ENCODE measurements around the gene CNTN6.

CNTN6 gene

DNA sequence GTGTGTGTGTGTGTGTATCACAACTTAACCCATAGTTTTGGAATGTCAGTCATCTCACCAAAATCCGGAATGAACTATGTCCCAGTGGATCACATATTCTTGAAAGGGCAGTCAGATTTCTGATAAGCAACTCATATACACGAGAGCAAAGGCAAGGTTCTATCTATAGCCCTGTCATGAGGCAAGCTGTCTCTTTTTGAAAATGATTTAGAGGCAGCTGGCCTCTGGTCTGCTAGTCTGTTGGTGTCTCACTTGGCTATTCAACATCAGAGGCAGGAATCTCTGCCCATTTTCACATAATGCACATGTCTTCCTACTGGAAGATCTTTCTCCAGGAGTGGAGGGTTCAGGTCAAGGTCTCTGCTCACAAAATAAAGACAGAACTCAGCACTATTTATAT lies 79.8 kb downstream of the CNTN6 start:
- no peak for DNase-seq (ENCODE audit: low read depth in 3 of 3)

DNA sequence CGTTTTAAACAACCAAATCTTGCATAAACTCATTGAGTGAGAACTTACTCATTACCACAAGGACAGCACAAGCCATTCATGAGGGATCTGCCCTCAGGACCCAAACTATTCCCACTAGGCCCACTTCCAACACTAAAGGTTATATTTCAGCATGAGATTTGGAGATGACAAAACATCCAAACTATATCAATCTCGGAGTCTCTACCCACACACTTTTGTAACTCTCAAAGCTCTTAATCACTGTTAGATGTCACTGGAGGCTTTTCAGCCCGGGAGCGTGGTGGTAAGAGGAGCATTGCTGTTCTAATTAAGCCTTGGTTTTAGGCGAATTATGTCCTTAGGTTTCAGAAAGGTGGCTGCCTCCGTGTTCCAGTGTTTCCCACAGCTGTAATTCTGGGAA lies 86.3 kb downstream of the CNTN6 start:
- DNase-seq (ENCODE audit: low read depth in 3 of 3) = no peak

DNA sequence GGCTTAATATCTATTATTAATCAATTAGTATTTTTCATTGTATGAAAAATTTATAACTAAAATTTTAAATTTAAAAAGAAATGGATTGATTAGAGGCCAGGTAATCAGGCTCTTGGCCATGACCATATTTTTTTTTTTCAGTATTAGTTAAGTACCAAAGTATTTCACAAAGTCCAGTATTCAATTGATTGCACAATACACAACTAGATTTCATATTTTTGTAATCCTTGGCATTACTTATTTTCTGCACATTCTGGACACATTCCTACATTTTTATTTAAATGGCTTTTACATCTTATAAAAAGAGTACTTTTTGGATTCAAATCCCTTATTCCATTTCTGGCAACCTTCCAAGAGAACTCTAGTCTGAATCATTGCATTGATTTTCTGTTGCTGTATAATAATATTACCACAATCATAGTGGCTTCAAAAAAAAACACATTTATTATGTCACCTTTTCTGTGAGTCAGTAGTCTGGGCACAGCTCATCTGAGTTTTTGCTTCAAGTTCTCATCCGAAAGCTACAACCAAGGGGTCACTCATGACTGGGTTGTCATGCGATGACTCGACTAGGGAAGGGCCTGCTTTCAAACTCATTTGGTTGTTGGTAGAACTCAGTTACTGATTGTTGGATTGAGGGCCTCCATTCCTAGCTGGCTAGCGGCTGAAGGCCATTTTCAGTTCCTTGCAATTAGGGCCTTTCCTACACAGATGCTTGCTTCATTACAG lies 90.7 kb downstream of the CNTN6 start:
- DNase-seq (ENCODE audit: low read depth in 3 of 3) = no peak

DNA sequence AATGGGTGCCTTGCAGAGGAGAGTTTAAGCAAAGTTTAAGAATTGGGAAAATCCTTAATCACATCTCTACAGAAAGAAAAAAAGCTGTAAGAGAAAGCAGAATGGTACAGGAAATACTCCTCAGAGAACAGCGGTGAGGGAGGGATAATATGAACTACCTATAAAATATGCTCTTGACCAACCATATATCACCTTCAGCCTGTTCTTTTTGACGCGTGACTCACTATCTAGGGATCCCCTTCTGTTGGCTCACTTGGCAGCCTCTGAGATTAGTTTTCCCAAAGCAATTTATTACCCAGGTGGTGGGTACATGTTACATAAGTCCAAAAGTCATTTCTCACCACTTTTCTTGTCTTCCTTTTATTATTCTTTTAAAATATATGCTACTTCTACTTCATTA lies 97.7 kb downstream of the CNTN6 start:
- DNase-seq (ENCODE audit: low read depth in 3 of 3) = no peak

DNA sequence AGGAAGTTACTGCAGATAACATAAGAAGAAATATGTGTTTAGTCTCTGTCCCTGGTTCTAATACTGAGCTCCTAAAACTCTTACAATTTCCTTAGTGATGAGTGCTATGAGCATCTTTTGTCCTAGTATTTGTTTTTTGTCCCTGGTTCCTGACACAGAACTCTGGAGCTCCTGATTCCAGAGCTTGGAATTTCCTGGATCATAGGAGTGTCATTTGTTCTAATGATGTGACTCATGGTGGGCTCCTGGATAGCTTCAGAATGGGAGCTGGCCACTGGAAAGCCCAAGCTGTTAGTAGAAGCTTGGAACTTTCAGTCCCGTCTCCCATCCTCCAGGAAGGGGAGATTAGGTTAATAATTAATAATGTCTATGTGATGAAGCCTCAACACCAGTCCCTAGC lies 98.2 kb downstream of the CNTN6 start:
- DNase-seq (ENCODE audit: low read depth in 3 of 3) = no peak

DNA sequence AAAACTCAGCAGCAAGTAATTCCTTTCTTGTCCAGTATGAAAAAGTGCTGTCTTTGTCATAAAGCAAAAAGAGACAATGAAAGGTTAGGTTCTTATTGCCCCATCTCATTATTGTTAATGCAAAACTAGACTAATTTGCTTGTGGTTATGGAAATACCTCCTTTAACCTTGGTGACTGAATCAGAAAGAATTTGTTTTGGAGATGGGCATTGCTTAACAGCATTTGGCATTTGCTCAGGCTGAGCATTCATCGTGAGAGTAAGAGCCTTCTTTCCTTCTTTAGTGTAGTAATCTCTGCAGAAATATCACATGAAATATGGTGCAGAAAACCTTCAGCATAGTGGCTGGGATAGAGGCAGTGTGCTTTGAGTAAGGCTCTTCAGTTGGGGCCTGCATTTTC lies 103.1 kb downstream of the CNTN6 start:
- no peak for DNase-seq (ENCODE audit: low read depth in 3 of 3)

DNA sequence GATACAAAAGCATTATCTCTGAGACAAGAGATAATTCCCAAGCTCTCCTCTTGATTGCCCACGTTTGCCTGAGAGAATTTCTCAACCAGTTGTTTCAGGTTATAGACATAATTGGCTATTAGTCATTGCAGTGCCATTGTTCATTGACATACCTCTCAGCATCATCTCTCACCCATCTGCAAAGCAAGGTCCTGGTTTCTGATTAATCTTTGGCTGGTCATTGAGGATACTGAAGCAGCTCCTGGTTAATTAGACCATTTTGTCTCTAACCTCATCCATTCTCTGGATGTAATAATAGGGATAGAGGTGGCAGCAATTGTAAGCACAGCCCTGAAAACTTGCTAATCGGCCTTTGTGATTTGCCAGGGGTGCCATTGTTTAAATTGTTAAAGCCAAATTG lies 104.2 kb downstream of the CNTN6 start:
- no peak for DNase-seq (ENCODE audit: low read depth in 3 of 3)

DNA sequence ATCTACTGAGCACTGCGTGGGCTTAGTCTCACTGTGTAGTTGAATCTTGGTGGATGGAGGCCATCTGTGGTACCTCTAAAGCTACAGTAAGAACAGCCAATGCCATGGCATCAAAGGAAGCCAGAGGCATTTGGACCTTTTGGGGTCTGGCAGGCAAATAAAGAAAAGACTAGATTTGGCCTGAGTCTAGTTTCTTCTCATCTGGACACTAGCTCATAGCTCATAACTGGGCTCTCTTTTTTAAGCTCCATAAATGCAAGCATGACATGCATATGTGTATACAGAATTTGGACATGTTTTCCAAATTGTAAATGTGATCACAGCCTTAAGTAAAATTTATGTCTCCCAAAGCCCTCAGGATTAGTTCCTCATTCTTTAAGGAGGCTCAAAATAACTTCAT lies 107.5 kb downstream of the CNTN6 start:
- DNase-seq (ENCODE audit: low read depth in 3 of 3) = no peak

DNA sequence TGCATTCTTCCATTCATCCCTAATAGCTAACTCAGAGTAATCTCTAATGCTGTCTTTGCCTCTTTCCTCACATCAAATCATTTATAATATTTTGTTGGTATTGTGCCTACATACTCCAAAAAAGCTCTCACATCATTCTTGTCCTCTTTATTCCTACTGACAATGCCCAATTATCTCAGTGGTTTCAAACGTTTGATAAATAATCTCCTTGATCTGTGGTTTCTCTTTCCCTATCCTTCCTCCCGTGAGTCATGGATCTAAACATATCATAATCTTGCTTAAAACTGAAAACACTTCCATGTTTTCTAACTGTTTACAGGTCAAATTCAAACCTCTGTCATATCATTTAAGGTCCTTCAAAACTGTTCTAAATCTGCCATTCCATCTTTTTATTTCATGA lies 115.1 kb downstream of the CNTN6 start:
- DNase-seq (ENCODE audit: low read depth in 3 of 3) = no peak

DNA sequence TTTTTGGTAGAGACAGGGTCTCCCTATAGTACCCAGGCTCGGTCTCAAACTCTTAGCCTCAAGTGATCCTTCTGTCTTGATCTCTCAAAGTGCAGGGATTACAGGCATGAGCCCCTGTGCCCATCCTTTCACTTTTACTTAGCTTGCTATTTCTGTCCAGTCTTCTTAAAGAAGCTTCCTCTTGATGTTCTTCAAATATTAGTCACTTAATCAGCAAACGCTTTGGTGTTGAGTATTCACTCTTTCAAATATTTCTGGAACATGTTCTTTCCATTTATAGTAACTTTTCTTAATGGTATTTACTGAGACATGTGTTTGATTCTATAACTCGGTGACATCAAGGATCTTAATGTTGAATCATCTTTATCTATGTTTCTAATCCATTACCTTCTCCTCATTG lies 122.1 kb downstream of the CNTN6 start:
- no peak for DNase-seq (ENCODE audit: low read depth in 3 of 3)

DNA sequence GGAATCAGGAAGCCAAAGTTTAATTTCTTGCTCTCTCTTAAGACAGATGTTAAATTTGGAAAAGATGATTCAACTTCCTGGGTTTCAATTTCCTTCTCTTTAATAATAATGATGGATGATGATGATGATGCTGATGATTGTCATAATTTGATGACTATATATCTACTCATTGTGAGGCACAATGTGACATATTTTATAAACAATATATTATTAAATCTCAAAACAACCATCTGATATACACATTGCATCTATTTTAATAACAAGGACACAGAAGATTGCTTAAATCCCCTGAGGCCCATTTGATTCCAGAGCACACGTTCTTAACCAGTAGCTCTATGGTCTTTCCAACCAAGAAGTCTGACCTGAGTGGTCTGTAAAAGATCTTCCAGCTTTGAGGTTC lies 124.0 kb downstream of the CNTN6 start:
- DNase-seq (ENCODE audit: low read depth in 3 of 3) = no peak

DNA sequence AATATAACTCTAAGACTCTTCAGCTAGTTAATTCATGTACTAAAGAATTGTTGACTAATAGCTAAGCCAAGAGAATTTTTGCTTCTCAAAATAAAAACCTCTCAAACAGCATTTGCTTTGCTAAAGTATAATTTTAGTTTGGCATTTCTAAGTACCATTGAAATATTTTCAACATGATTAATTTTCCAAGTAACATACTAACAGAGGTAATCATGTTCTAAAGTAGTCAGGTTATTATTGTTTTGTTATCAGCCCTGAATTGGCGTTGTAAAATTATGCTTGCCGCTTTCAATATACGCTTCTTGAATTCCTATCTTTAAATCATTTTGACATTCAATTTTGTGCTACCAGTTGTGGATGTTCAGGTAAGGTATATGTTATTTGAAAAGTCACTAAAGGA lies 134.3 kb downstream of the CNTN6 start:
- DNase-seq (ENCODE audit: low read depth in 3 of 3) = no peak

DNA sequence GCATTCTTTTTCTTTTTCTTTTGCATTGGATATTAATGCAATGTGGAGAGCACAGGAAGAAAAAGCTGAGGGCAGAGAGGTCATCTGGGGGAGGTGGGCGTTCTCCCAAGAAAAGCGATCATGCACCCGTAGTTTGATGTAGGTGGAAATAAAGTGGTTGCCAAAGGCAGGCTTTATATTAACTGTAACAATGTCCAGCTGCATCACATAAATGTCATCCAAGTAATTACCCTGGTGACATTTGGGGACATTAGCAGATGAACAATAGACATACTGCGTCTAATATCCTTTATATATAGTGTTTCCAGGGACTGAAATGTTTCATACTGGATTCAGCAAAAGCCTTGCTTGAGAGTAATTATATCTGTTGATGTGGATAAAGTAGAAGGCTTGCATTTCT lies 135.5 kb downstream of the CNTN6 start:
- DNase-seq (ENCODE audit: low read depth in 3 of 3) = no peak

DNA sequence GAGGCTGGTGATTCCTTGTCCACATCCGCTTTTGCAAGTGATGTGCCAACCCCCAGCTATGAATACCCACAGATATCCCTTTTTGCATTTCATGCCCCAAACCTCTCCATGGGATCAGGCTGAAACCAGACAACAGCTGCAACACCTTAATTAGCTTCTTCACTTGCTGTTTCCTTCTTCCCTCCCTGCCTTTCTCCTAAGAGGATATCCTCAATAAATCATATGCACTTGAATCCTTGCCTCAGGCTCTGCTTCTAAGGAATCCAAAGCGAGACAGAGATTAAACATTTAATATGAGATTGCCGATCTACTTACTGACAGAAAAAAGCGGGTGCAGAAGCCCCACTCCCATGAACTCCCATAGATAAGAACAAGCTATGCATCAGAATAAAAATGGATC lies 138.1 kb downstream of the CNTN6 start:
- DNase-seq (ENCODE audit: low read depth in 3 of 3) = no peak

DNA sequence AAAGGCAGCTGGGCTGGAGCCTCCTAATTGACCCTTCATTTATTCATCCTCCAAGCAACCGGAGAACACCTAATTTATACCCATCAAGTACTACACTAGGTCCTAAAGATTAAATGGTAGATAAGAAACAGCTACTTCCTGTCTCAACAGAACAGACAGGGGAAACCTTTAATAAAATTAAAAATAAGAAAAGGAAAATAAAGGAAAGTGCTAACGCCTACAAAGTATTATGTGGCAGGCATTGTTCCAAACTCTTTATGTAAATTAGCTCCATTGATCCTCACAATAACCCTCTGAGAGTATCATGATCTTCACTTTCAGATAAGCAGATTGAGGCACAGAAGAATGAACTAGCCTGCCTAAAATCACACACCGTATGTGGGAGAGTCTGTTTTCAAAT lies 139.5 kb downstream of the CNTN6 start:
- DNase-seq (ENCODE audit: low read depth in 3 of 3) = no peak

DNA sequence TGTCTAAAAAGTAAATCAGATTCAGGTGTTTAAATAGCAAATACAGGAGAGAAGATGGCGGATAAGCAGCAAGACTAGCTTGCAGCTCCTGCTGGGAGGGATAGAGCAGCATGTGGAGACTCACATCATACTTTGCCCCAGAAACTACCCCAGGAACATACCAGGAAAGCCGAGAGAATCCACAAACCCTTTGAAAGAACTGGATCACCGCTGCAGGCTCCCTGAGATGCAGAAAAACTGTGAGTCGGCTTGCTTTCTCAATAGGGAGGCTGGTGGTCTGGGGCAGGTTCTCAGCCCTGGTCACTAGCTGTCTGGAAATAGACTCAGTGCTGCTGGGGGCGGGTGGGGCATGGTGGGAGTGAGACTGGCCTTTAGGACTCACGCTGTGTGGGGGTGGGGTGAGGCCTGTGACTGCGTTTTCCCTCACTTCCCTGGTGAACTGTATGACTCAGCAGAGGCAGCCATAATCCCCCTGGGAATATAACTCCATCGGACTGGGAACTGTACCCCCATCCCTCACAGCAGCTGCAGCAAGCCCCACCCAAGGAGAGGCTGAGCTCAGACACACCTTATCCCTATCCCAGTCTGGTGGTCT lies 142.8 kb downstream of the CNTN6 start:
- DNase-seq (ENCODE audit: low read depth in 3 of 3) = no peak

DNA sequence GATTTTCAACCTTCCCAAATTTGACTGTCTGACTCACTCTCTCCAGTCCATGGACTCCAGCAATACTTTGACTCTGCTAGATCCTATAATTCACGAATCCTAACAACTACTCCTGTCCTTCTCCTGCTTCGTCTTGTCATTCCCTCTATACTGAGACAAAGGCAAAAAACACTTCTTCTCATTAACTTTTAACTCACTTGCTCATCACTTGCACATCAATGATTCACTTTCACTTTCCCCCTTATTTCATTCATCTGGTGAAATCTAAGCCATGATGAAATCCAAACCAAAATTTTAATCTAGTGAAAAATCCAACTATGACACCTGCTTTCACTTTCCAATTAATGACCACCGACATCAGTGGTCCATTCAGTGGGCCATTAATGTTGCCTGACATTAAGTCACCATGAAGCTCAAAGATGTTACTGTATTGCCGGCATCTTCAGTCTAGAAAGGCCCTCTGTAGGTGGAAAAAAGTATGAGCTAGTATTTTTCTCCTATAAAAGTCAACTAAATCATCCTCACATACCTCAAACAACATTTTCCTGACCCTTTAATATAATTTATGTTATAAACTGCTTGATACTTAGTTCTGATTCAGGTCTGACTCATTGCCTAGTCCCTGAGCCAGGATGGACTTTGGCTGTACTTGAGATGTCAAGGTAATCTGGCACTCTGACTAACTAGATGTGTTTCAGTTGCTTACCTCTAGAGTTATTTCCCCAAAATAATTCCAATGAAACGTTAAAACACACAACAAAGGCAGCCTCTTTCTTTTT lies 158.6 kb downstream of the CNTN6 start:
- DNase-seq (ENCODE audit: low read depth in 3 of 3) = no peak

DNA sequence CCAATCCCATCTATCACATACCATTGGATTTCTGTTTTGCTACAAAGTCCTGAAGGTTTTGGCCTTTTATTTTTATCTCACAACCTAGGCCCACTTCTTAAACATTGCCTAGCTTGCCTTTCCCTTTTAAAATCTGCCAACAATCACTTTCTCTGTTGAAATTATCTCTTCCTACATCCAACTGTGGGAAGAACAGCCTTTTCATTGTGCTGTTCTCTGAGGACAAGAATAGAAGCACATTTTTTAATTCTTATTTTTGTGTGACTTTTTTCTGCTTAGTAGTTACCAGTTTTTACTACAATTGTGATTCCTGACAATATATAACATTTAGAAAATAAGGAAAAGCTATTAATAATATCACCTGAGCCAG lies 159.2 kb downstream of the CNTN6 start:
- no peak for DNase-seq (ENCODE audit: low read depth in 3 of 3)

DNA sequence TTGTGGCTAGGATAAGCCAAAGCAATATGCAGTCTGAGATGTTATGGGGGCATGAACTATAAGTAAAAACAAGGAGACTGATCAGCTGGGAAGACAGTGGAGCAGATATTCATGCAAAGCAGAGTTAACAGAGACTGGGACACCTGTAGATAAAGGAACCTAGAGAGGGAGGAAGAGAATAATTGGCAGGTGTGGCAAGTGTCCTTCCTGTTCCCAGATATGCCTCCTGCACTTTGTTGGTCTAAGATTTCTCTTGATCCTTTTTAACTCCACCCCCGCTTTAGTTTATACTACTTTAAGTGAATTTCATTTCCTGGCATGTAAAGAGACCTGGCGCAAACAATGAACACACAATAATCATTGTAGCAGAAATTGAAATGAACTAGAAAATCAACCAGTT lies 169.4 kb downstream of the CNTN6 start:
- no peak for DNase-seq (ENCODE audit: low read depth in 3 of 3)

DNA sequence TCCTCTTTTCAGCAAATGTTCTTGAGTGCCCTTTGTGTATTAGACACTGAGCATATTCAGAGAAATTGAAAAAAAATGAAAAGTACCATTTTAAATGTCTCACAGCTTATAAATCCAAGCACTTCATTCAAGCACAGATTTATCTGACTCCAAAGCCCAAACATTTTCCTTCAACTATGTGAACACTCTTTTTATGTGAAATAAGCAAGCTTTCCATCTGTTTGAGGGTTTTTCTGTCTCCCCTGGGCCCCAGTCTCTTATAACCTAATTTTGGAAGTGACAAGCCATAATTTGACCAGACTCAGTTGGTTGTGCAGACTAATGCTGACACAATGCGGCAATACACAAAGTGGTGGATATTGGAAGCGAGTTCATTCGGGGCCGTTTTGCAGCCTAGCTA lies 170.3 kb downstream of the CNTN6 start:
- DNase-seq (ENCODE audit: low read depth in 3 of 3) = no peak

DNA sequence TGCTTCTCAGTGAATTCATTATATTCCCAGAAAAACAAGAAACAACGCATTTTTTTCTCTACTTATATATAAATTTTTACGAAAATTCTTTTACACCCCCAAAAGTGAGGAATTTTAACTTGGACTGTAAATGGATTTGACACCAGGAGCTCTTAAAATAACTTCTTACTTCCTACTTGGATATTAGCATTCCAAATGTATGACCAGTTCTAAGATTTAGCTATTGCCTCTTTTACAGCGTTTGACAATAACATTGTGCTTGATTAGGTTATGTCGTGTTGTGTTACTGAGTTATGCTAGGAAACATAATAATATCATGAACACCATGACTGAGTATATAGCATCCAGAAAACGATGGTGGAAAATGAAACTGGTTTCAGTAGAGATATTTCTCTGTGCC lies 177.0 kb downstream of the CNTN6 start:
- no peak for DNase-seq (ENCODE audit: low read depth in 3 of 3)

DNA sequence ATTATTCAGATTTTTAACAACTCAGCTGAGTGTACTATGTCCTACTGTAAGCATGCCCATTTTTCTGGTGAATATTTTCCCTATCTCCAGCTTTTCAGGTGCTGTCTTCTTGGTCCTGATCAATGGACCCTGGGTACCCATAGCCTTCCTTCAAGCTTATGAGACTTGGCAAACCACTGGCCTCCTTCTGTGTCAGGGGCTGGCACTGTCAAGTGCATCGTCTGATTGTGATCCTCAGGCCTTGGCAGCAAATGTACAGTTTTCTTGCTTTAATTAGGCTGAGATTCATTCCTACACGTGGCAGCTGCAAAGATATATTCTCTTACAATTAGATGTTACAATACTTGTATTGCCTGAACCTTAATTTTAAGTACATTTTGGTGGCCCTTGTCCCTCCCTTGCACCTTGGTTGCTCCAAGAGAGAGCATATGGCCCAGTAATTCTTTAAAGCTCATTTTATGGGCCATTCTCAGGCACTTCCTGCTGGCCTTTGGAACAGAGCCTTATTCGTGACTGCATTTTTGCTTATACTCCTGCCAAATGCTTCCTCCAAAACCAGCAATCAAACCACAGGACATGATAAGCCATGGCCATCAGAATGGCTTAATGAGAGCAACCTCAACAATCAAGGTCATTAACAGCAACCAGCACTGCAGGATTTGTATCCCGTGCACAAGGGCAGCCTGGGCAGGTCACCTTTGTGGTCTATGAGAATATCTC lies 179.9 kb downstream of the CNTN6 start:
- no peak for DNase-seq (ENCODE audit: low read depth in 3 of 3)

DNA sequence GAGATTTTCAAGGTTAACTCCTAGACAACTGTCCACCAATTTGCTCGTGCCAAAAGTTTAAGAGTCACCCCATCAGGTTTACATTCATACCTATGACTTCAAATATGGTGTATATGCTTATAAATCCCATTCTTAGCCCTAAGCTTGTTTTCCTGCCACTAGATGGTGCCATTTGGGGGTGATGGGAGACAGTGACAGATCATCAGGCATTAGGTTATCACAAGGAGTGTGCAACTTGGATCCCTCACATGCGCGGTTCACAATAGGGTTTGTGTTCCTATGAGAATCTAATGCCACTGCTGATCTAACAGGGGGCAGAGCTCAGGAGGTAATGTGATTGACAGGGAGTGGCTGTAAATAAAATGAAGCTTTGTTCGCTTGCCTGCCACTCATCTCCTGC lies 182.7 kb downstream of the CNTN6 start:
- DNase-seq (ENCODE audit: low read depth in 3 of 3) = no peak
